Measurements from ENCODE around the gene JARID2. TPM values are rescaled to one million over a fixed set of nuclear protein-coding genes. Genes with fewer than 3 reads are reported as not detected.

The JARID2 gene
- total and polyA plus RNA-seq, 2 of the 4 experiments (the other 2 are of a cell fraction), result 9.6 to 12.9 TPM

- no peak overlapping the region for H3K14ac ChIP-seq (replicated peaks; ENCODE audit: low read depth, low read length)
- 79% methylated on average over 2 of the region's 9 CpGs; no CpG with 5 or more reads in 1 of the 2 experiments for WGBS, 2 experiments (ENCODE audit: extremely low coverage in 2 of 2, insufficient read length in 1 of 2)
- TF ChIP-seq CEBPB (IDR thresholded peaks at IDR 0.05; ENCODE audit: low read depth, low read length) (peak; percentile 67), RAD21 (IDR thresholded peaks at IDR 0.05; ENCODE audit: low read length) (no peak), POLR2A (IDR thresholded peaks at IDR 0.05; ENCODE audit: low read depth, low read length) (no peak)
- CTCF ChIA-PET, result interaction anchor here (0.7 kb wide), 1 partner anchor 1044 kb away, joined by 3 read pairs; no protein-coding TSS in a partner anchor
- no peak overlapping the region for H2BK20ac ChIP-seq (ENCODE audit: low read depth, low read length)
- H2AFZ ChIP-seq (replicated peaks; ENCODE audit: low read length, poor library complexity), result no peak overlapping the region
- H3K4me2 ChIP-seq (ENCODE audit: low read depth, low read length), result no peak overlapping the region
- peaks cover 9% of the 10 kb centered on the region for H3K4me1 ChIP-seq (ENCODE audit: control insufficient read depth, insufficient read depth, low read length)
- no peaks in the 10 kb centered on the region for H3K27me3 ChIP-seq (ENCODE audit: control insufficient read depth, insufficient read depth, low read length)
- H2BK15ac ChIP-seq (ENCODE audit: low read depth, low read length), result no peak overlapping the region
- H2BK5ac ChIP-seq (ENCODE audit: low read depth, low read length, poor library complexity, severe bottlenecking), result no peak overlapping the region
- H4K8ac ChIP-seq (ENCODE audit: low read depth in 2 of 2, low read length in 2 of 2), result no peak overlapping the region
- H4K5ac ChIP-seq (ENCODE audit: low read depth, low read length), result no peak overlapping the region
- H3K79me1 ChIP-seq (ENCODE audit: low read depth in 1 of 2, low read length in 2 of 2), result peaks cover 46 to 85% of the 10 kb centered on the region in 2 experiments
- H2BK120ac ChIP-seq (ENCODE audit: low read depth, low read length), result no peak overlapping the region
- H3K9me3 ChIP-seq (ENCODE audit: control insufficient read depth, insufficient read depth, low read length), result no peaks in the 10 kb centered on the region
- no peak overlapping the region for H3K56ac ChIP-seq (ENCODE audit: extremely low read depth, insufficient read depth, low read length)
- no peak for ATAC-seq (ENCODE audit: low read depth)
- no peak overlapping the region for H3K23ac ChIP-seq (ENCODE audit: low read depth, low read length)
- no peak overlapping the region for H4K91ac ChIP-seq (ENCODE audit: insufficient read depth, low read depth, low read length)
- DNase-seq, result no peak
- POLR2A ChIA-PET (ENCODE audit: unreplicated experiment), result no interaction called here
- no peak overlapping the region for H3K18ac ChIP-seq (ENCODE audit: low read depth, low read length)
- no peak overlapping the region for H3K27ac ChIP-seq (ENCODE audit: insufficient read depth, low read length)
- H4K20me1 ChIP-seq (ENCODE audit: insufficient read depth, low read length), result peaks cover 73% of the 10 kb centered on the region
- H3K4me3 ChIP-seq (ENCODE audit: insufficient read depth, low read depth, low read length), result no peak overlapping the region
- in situ Hi-C loops (cut with MboI; ENCODE audit: low sequenced_read_pairs), result no loop called here
- dilution Hi-C loops (cut with HindIII; ENCODE audit: low sequenced_read_pairs, unreplicated experiment), result no loop called here
- H3K4ac ChIP-seq (ENCODE audit: low read depth, low read length), result no peak overlapping the region
- peaks cover 20% of the 10 kb centered on the region for H3K9me1 ChIP-seq (ENCODE audit: insufficient read depth, low read length)
- H2AK9ac ChIP-seq (replicated peaks; ENCODE audit: low read depth, low read length, poor library complexity), result no peak overlapping the region
- BruUV-seq (replicated peaks), result no TSS peak
- intact Hi-C loops (cut with micrococcal nuclease), result no loop called here
- H3K36me3 ChIP-seq (ENCODE audit: control insufficient read depth, insufficient read depth, low read length), result no peaks in the 10 kb centered on the region
- H2AK5ac ChIP-seq (ENCODE audit: low read depth, low read length), result no peak overlapping the region
- H3K9ac ChIP-seq (ENCODE audit: low read depth, low read length), result no peak overlapping the region
Observed at GRCh38 chr6:15297895-15298590, 52.2 kb downstream of the JARID2 start.
